ENCODE measurements around the gene ASMT.

GRCh38 chrX:1601768-1602085 lies 13.1 kb upstream of the ASMT start:
- TF ChIP-seq POLR2AphosphoS5 (IDR thresholded peaks at IDR 0.05; ENCODE audit: low read depth, low read length) (no peak), CTCF (IDR thresholded peaks at IDR 0.05 in 2 of 3, conservative IDR thresholded peaks at IDR 0.05 in 1 of 3; ENCODE audit: borderline replicate concordance in 1 of 3, insufficient read depth in 1 of 3, low read depth in 2 of 3, low read length in 2 of 3) (no peak), EZH2 (IDR thresholded peaks at IDR 0.05) (no peak), ZNF274 (IDR thresholded peaks at IDR 0.05; ENCODE audit: low read depth, low read length) (no peak), SIN3A (IDR thresholded peaks at IDR 0.05; ENCODE audit: low read depth) (no peak), ATF3 (IDR thresholded peaks at IDR 0.05) (no peak)
